Daoy (cell line): ENCODE data around the gene PRAC2. TPM values are rescaled to one million over a fixed set of nuclear protein-coding genes. Genes with fewer than 3 reads are reported as not detected.
"Not testable (repeated sequence)": the region's sequence is repeated elsewhere in the genome, so short reads cannot be mapped to it uniquely, and the experiment has no call there.

Source experiments
- DNase-seq: peaks from one replicate; pipeline ENCODE4 v3.0.0-alpha.2; 2015; ENCODE audit warnings: low read depth
- total RNA-seq: library from RNA; depleted of rRNA; stranded (reverse); fragments of >200 nt; shearing (Covaris generic); gene quantifications from 2 replicates; pipeline ENCODE4 v1.2.3, GENCODE V29; 2014; rRNA removed

PRAC2 gene
- not detected in 2 replicates for total RNA-seq

- DNase-seq: no peak
Observed at GRCh38 chr17:48722915-48723422, at the start of gene PRAC2. Gene PRAC2 (plus strand): TSS chr17:48723185. CDS start chr17:48724411, 1,226 bp downstream.

GRCh38 chr17:48676963-48677558 lies 45.9 kb upstream of the PRAC2 start:
- no peak for DNase-seq

GRCh38 chr17:48678141-48678971 lies 44.6 kb upstream of the PRAC2 start:
- DNase-seq: peak; percentile 64

- no peak for DNase-seq
Observed at GRCh38 chr17:48679385-48680096, 43.4 kb upstream of the PRAC2 start.

GRCh38 chr17:48681609-48682008 lies 41.4 kb upstream of the PRAC2 start:
- no peak for DNase-seq

GRCh38 chr17:48690655-48691054 lies 32.3 kb upstream of the PRAC2 start:
- no peak for DNase-seq

- DNase-seq: no peak
Observed at GRCh38 chr17:48692049-48692448, 30.9 kb upstream of the PRAC2 start.

- DNase-seq: no peak
Observed at GRCh38 chr17:48693178-48693577, 29.8 kb upstream of the PRAC2 start.

GRCh38 chr17:48701864-48702532 lies 21.0 kb upstream of the PRAC2 start:
- no peak for DNase-seq

GRCh38 chr17:48704361-48705248 lies 18.4 kb upstream of the PRAC2 start:
- DNase-seq: no peak

GRCh38 chr17:48711128-48711527 lies 11.9 kb upstream of the PRAC2 start:
- no peak for DNase-seq

GRCh38 chr17:48715496-48716399 lies 7.2 kb upstream of the PRAC2 start:
- no peak for DNase-seq

- DNase-seq: not testable (repeated sequence)
Observed at GRCh38 chr17:48716549-48716948, 6.4 kb upstream of the PRAC2 start.

- DNase-seq: no peak
Observed at GRCh38 chr17:48717367-48718226, 5.4 kb upstream of the PRAC2 start.

GRCh38 chr17:48718227-48718760 lies 4.7 kb upstream of the PRAC2 start:
- no peak for DNase-seq

- no peak for DNase-seq
Observed at GRCh38 chr17:48718761-48719641, 4.0 kb upstream of the PRAC2 start.

GRCh38 chr17:48719642-48720265 lies 3.2 kb upstream of the PRAC2 start:
- DNase-seq: no peak
